ENCODE data around the gene KIF1A. TPM values are rescaled to one million over a fixed set of nuclear protein-coding genes. Genes with fewer than 3 reads are reported as not detected.
A peak's percentile ranks its signal among the peaks of the same experiment; 100 is the strongest.

Gene KIF1A
- total RNA-seq, 2 experiments from 2014 or later, result not detected

- DNase-seq (no peak), ATAC-seq (ENCODE audit: poor library complexity) (no peak)
- Histone ChIP-seq H3K27ac (ENCODE audit: low read depth in 1 of 2, low read length in 2 of 2) (no peak overlapping the region), H3K4me1 (ENCODE audit: insufficient read depth, low read length) (no peaks in the 10 kb centered on the region), H3K9me3 (ENCODE audit: control insufficient read depth in 1 of 2, insufficient read depth in 1 of 2, low read length in 2 of 2) (peaks cover 4 to 32% of the 10 kb centered on the region in 2 experiments), H3K4me3 (ENCODE audit: low read length) (no peak overlapping the region), H3K36me3 (ENCODE audit: insufficient read depth, low read length) (no peaks in the 10 kb centered on the region), H3K27me3 (ENCODE audit: control insufficient read depth in 1 of 2, insufficient read depth in 2 of 2, low read length in 2 of 2) (no peaks in the 10 kb centered on the region)
- H3K36me3 Mint-ChIP-seq (ENCODE audit: low read depth), result no peaks in the 10 kb centered on the region
- no peak for TF ChIP-seq CTCF (IDR thresholded peaks at IDR 0.05)
- no peak overlapping the region for H3K27ac Mint-ChIP-seq
- no peak overlapping the region for H3K4me3 Mint-ChIP-seq
- no peaks in the 10 kb centered on the region for H3K9me3 Mint-ChIP-seq
- CTCF ChIA-PET, result interaction anchor here (0.7 kb wide), 1 partner anchor 11 kb away, joined by 3 read pairs; no protein-coding TSS in a partner anchor
- H3K27me3 Mint-ChIP-seq, result peaks cover 13% of the 10 kb centered on the region
- POLR2A ChIA-PET, result no interaction called here
- intact Hi-C loops (cut with DNase I, micrococcal nuclease), result no loop called here
- no peaks in the 10 kb centered on the region for H3K4me1 Mint-ChIP-seq (ENCODE audit: low read depth)
Measured at GRCh38 chr2:240810199-240810598, 9.8 kb downstream of the KIF1A start.

- peaks cover 4% of the 10 kb centered on the region for H3K9me3 Mint-ChIP-seq
- Histone ChIP-seq H3K27me3 (ENCODE audit: control insufficient read depth in 1 of 2, insufficient read depth in 2 of 2, low read length in 2 of 2) (no peaks in the 10 kb centered on the region), H3K36me3 (ENCODE audit: insufficient read depth, low read length) (no peaks in the 10 kb centered on the region), H3K27ac (ENCODE audit: low read depth in 1 of 2, low read length in 2 of 2) (no peak overlapping the region), H3K4me3 (ENCODE audit: low read length) (no peak overlapping the region), H3K4me1 (ENCODE audit: insufficient read depth, low read length) (no peaks in the 10 kb centered on the region), H3K9me3 (ENCODE audit: control insufficient read depth in 1 of 2, insufficient read depth in 1 of 2, low read length in 2 of 2) (peaks cover 4 to 22% of the 10 kb centered on the region in 2 experiments)
- H3K36me3 Mint-ChIP-seq (ENCODE audit: low read depth), result no peaks in the 10 kb centered on the region
- peak in 2 of 14 experiments; percentile 2 to 20 for DNase-seq
- ATAC-seq (ENCODE audit: poor library complexity), result no peak
- ChIA-PET POLR2A (no interaction called here), CTCF (no interaction called here)
- TF ChIP-seq CTCF (IDR thresholded peaks at IDR 0.05), result no peak
- peaks cover 16% of the 10 kb centered on the region for H3K27me3 Mint-ChIP-seq
- intact Hi-C loops (cut with DNase I, micrococcal nuclease), result no loop called here
- H3K4me3 Mint-ChIP-seq, result no peak overlapping the region
- no peaks in the 10 kb centered on the region for H3K4me1 Mint-ChIP-seq (ENCODE audit: low read depth)
- no peak overlapping the region for H3K27ac Mint-ChIP-seq
Measured at GRCh38 chr2:240809276-240809675, 10.7 kb downstream of the KIF1A start.

- ATAC-seq (ENCODE audit: poor library complexity), result no peak
- Mint-ChIP-seq H3K4me1 (ENCODE audit: low read depth) (no peaks in the 10 kb centered on the region), H3K9me3 (peaks cover 5% of the 10 kb centered on the region), H3K36me3 (ENCODE audit: low read depth) (no peaks in the 10 kb centered on the region), H3K27ac (no peak overlapping the region), H3K27me3 (peaks cover 22% of the 10 kb centered on the region), H3K4me3 (no peak overlapping the region)
- intact Hi-C loops (cut with DNase I, micrococcal nuclease), result no loop called here
- no peaks in the 10 kb centered on the region for H3K4me1 ChIP-seq (ENCODE audit: insufficient read depth, low read length)
- no peak for TF ChIP-seq CTCF (IDR thresholded peaks at IDR 0.05)
- H3K27me3 ChIP-seq (ENCODE audit: control insufficient read depth in 1 of 2, insufficient read depth in 2 of 2, low read length in 2 of 2), result peaks cover 3 to 4% of the 10 kb centered on the region in 2 experiments
- H3K9me3 ChIP-seq (ENCODE audit: control insufficient read depth in 1 of 2, insufficient read depth in 1 of 2, low read length in 2 of 2), result peaks cover 0 to 4% of the 10 kb centered on the region in 2 experiments
- H3K4me3 ChIP-seq (ENCODE audit: low read length), result no peak overlapping the region
- no peak overlapping the region for H3K27ac ChIP-seq (ENCODE audit: low read depth in 1 of 2, low read length in 2 of 2)
- no peak for DNase-seq
- CTCF ChIA-PET, result interaction anchor here (0.7 kb wide), 1 partner anchor 108 kb away, joined by 3 read pairs; no protein-coding TSS in a partner anchor
- POLR2A ChIA-PET, result no interaction called here
- no peaks in the 10 kb centered on the region for H3K36me3 ChIP-seq (ENCODE audit: insufficient read depth, low read length)
Measured at GRCh38 chr2:240806459-240806858, 13.6 kb downstream of the KIF1A start.
